Prostate gland (tissue), 2 donors: Measurements from ENCODE around the gene APBA3. TPM values are rescaled to one million over a fixed set of nuclear protein-coding genes. Genes with fewer than 3 reads are reported as not detected.

Source experiments
- DNase-seq: peaks from one replicate; pipeline ENCODE4 v3.0.0-alpha.2; 2019; ENCODE audit warnings: low spot score
- H3K27ac ChIP-seq, 2 donors: fragments of 200-600 bp; sonication (generic); 2 replicates each; pipeline ENCODE4 v1.5.1; 2017 to 2019
- H3K27me3 ChIP-seq: fragments of 200-600 bp; sonication (generic); replicated peaks from 2 replicates; pipeline ENCODE4 v1.5.1; 2019; ENCODE audit not compliant: insufficient read depth
- H3K36me3 ChIP-seq, 2 donors: fragments of 200-600 bp; sonication (generic); 1 replicate in 1 of 2; 2 replicates in 1 of 2; pipeline versions ENCODE4 v1.5.1 to v1.8.1; 2017 to 2019
- H3K4me1 ChIP-seq: fragments of 200-600 bp; sonication (generic); replicated peaks from 2 replicates; pipeline ENCODE4 v1.5.1; 2019
- H3K4me3 ChIP-seq, 2 donors: fragments of 200-600 bp; sonication (generic); 2 replicates each; pipeline ENCODE4 v1.5.1; 2017 to 2019
- H3K9me3 ChIP-seq: fragments of 200-600 bp; sonication (generic); 2 replicates; pipeline ENCODE4 v1.5.1; 2017
- CTCF ChIP-seq, 4 experiments: fragments of 200-600 bp in 2 of 4; fragments of 450-650 bp in 2 of 4; sonication (generic) in 2 of 4; IDR thresholded peaks; 1 replicate in 3 of 4; 2 replicates in 1 of 4; pipeline ENCODE4 v1.5.1; 2016 to 2019; ENCODE audit warnings: antibody characterized with exemption in 4 of 4, mild to moderate bottlenecking in 2 of 4, moderate library complexity in 2 of 4
- POLR2A ChIP-seq: fragments of 450-650 bp; IDR thresholded peaks from one replicate; pipeline ENCODE4 v1.6.1; 2016; ENCODE audit warnings: antibody characterized with exemption, mild to moderate bottlenecking
- POLR2AphosphoS5 ChIP-seq: sonication (generic); formaldehyde crosslinking; IDR thresholded peaks from one replicate; pipeline ENCODE4 v1.6.1; 2017; ENCODE audit warnings: antibody characterized with exemption
- WGBS: methylation state at CpG from one replicate; pipeline ENCODE4 v1.1.5; 2018; 5-methylcytosine and 5-hydroxymethylcytosine counted together
- intact Hi-C: fragments of 100-400 bp; cut with DNase I; formaldehyde crosslinking; loops from one replicate; pipeline ENCODE4 v1.14.2; 2022
- total RNA-seq, 2 donors: library from RNA; depleted of rRNA; stranded (reverse); fragments of >200 nt; gene quantifications; one replicate each; pipeline ENCODE4 v1.1.0, GENCODE V29; 2016

The APBA3 gene
- total RNA-seq, 2 donors from 2014 or later = 45.7 to 63.8 TPM

GRCh38 chr19:3778104-3778867 lies 16.8 kb upstream of the APBA3 start:
- no peaks in the 10 kb centered on the region for H3K27me3 ChIP-seq
- H3K9me3 ChIP-seq = no peaks in the 10 kb centered on the region
- H3K4me1 ChIP-seq = no peaks in the 10 kb centered on the region
- intact Hi-C loops = no loop called here
- no peak overlapping the region for H3K4me3 ChIP-seq
- H3K27ac ChIP-seq = no peak overlapping the region
- H3K36me3 ChIP-seq = no peaks in the 10 kb centered on the region
- no peak for DNase-seq
- WGBS = 90% methylated on average over 30 of the region's 37 CpGs
- TF ChIP-seq POLR2AphosphoS5 = no peak
- TF ChIP-seq POLR2A = no peak
- TF ChIP-seq CTCF (IDR thresholded peaks at IDR 0.05) = no peak

DNA sequence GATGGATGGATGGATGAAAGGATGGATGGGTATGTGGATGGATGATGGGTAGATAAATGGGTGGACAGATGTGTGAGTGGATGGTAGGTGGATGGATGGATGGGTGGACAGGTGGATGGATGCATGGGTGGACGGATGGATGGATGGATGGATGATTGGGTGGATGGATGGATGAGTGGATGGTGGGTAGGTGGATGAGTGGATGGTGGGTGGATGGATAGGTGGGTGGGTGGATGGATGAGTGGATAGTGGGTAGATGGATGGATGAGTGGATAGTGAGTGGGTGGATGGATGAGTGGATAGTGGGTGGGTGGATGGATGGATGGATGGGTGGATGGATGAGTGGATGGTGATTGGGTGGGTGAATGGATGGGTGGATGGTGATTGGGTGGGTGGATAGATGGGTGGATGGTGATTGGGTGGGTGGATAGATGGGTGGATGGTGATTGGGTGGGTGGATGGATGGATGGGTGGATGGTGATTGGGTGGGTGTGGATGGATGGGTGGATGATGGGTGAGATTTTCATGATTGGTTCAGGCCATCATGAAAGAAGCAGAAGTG lies 15.1 kb upstream of the APBA3 start:
- H3K27ac ChIP-seq = no peak overlapping the region
- TF ChIP-seq POLR2AphosphoS5 (no peak), CTCF (IDR thresholded peaks at IDR 0.05) (no peak), POLR2A (no peak)
- intact Hi-C loops = no loop called here
- no peaks in the 10 kb centered on the region for H3K9me3 ChIP-seq
- H3K36me3 ChIP-seq = no peaks in the 10 kb centered on the region
- WGBS = 93% methylated on average over 1 of the region's 1 CpG
- no peaks in the 10 kb centered on the region for H3K4me1 ChIP-seq
- DNase-seq = no peak
- no peaks in the 10 kb centered on the region for H3K27me3 ChIP-seq
- no peak overlapping the region for H3K4me3 ChIP-seq

GRCh38 chr19:3775831-3776230 lies 14.3 kb upstream of the APBA3 start:
- Histone ChIP-seq H3K4me1 (no peaks in the 10 kb centered on the region), H3K9me3 (no peaks in the 10 kb centered on the region), H3K4me3 (no peak overlapping the region), H3K27me3 (no peaks in the 10 kb centered on the region), H3K27ac (no peak overlapping the region), H3K36me3 (no peaks in the 10 kb centered on the region)
- TF ChIP-seq POLR2A = no peak
- TF ChIP-seq CTCF (IDR thresholded peaks at IDR 0.05) = no peak
- no peak for TF ChIP-seq POLR2AphosphoS5
- 100% methylated on average over 4 of the region's 5 CpGs for WGBS
- no peak for DNase-seq
- intact Hi-C loops = no loop called here

- TF ChIP-seq POLR2AphosphoS5 (no peak), POLR2A (no peak), CTCF (IDR thresholded peaks at IDR 0.05) (no peak)
- Histone ChIP-seq H3K27me3 (no peaks in the 10 kb centered on the region), H3K27ac (no peak overlapping the region), H3K4me3 (no peak overlapping the region), H3K9me3 (no peaks in the 10 kb centered on the region), H3K4me1 (no peaks in the 10 kb centered on the region), H3K36me3 (no peaks in the 10 kb centered on the region)
- no peak for DNase-seq
- 85% methylated on average over 2 of the region's 2 CpGs for WGBS
- intact Hi-C loops = no loop called here
Observed at GRCh38 chr19:3775374-3775711, 13.9 kb upstream of the APBA3 start.
